K562 (cell line): Measurements from ENCODE around the gene TDRD10. TPM values are rescaled to one million over a fixed set of nuclear protein-coding genes. Genes with fewer than 3 reads are reported as not detected.

Experiments used
- ATAC-seq: fragments of 200-7000 bp; cut with Tn5 transposase; 3 replicates; pipeline ENCODE4 v1.9.1; 2020; ENCODE audit warnings: moderate library complexity
- BruUV-seq: library from RNA; stranded (reverse); fragments of 400-500 nt; replicated peaks from 2 replicates; lab custom pipeline; 2021; lab: Mats Ljungman, UMichigan
- CTCF ChIA-PET: fragments of 300-600 bp; formaldehyde crosslinking; extraction: SDS; loops from one replicate; lab custom pipeline; 2021; ENCODE audit warnings: low intra/inter-chr PET ratio; lab: Yijun Ruan, JAX
- POLR2A ChIA-PET: fragments of 300-600, 350-650 bp; sonication (Branson Sonifier 250); formaldehyde crosslinking; extraction: SDS; loops from one replicate; lab custom pipeline; 2021; ENCODE audit warnings: antibody characterized with exemption, inconsistent platforms; lab: Yijun Ruan, JAX
- DNase-seq, 4 experiments: peaks; one replicate each; pipeline versions ENCODE4 v3.0.0 to v3.0.0-alpha.2; 2011 to 2018; ENCODE audit warnings: low spot score in 3 of 4, mixed read lengths in 3 of 4; ENCODE audit errors: extremely low read depth in 1 of 4
- FAIRE-seq: peaks from 2 replicates; lab custom pipeline; 2011; peaks lifted over from hg19 to GRCh38; lab: Jason Lieb, UNC
- H2AFZ ChIP-seq: 2 replicates; pipeline ENCODE4 v1.6.0; 2011; ENCODE audit warnings: low read depth, low read length, control low read depth, inconsistent platforms
- H3K27ac ChIP-seq: fragments of 200-600 bp; 3 replicates; pipeline ENCODE4 v1.8.0; 2011; ENCODE audit warnings: low read depth, mild to moderate bottlenecking, control low read depth, inconsistent platforms, low read length, moderate library complexity, mixed read lengths; ENCODE audit errors: extremely low read depth
- H3K27me3 ChIP-seq, 2 experiments: fragments of 300-600 bp in 1 of 2; 2 replicates in 1 of 2; 3 replicates in 1 of 2; pipeline versions ENCODE4 v1.6.0 to v1.8.0; 2011; ENCODE audit warnings: inconsistent platforms in 2 of 2, low read length in 2 of 2, mild to moderate bottlenecking in 1 of 2, mixed read lengths in 1 of 2, moderate library complexity in 1 of 2; ENCODE audit not compliant: control insufficient read depth in 2 of 2, insufficient read depth in 2 of 2
- H3K36me3 ChIP-seq: fragments of 300-600 bp; 3 replicates; pipeline ENCODE4 v1.8.0; 2011; ENCODE audit warnings: mild to moderate bottlenecking, low read length, inconsistent platforms; ENCODE audit not compliant: control insufficient read depth, insufficient read depth
- H3K4me1 ChIP-seq, 2 experiments: fragments of 200-600 bp in 1 of 2; replicated peaks in 1 of 2; 2 replicates in 1 of 2; 3 replicates in 1 of 2; pipeline versions ENCODE4 v1.5.1 to v1.8.0; 2011; ENCODE audit warnings: inconsistent platforms in 2 of 2, low read length in 2 of 2, mild to moderate bottlenecking in 1 of 2, mixed read lengths in 1 of 2, moderate library complexity in 1 of 2; ENCODE audit not compliant: control insufficient read depth in 2 of 2, insufficient read depth in 2 of 2
- H3K4me2 ChIP-seq: 2 replicates; pipeline ENCODE4 v1.6.1; 2011; ENCODE audit warnings: low read length, control low read depth, inconsistent platforms, mixed read lengths; ENCODE audit not compliant: insufficient read depth
- H3K4me3 ChIP-seq: fragments of 200-600 bp; sonication (generic), shearing (Covaris generic); 2 replicates; pipeline ENCODE4 v1.5.1; 2016; ENCODE audit warnings: control low read depth, inconsistent platforms
- H3K79me2 ChIP-seq: fragments of 200-600 bp; 3 replicates; pipeline ENCODE4 v1.8.0; 2011; ENCODE audit warnings: low read length, inconsistent platforms; ENCODE audit not compliant: control insufficient read depth, insufficient read depth
- H3K9ac ChIP-seq, 2 experiments: 2 replicates each; pipeline versions ENCODE4 v1.6.0 to v1.6.1; 2011; ENCODE audit warnings: low read depth in 2 of 2, low read length in 2 of 2, control low read depth in 1 of 2, inconsistent platforms in 1 of 2, mild to moderate bottlenecking in 1 of 2, mixed read lengths in 1 of 2; ENCODE audit not compliant: insufficient read depth in 1 of 2
- H3K9me1 ChIP-seq: one replicate; pipeline ENCODE4 v1.6.0; 2011; ENCODE audit warnings: inconsistent platforms, mild to moderate bottlenecking, low read length, moderate library complexity; ENCODE audit not compliant: control insufficient read depth, insufficient read depth
- H3K9me3 ChIP-seq: replicated peaks from 2 replicates; pipeline ENCODE4 v1.5.1; 2011; ENCODE audit warnings: low read depth, low read length, inconsistent platforms; ENCODE audit not compliant: control insufficient read depth, insufficient read depth
- H4K20me1 ChIP-seq: replicated peaks from 2 replicates; pipeline ENCODE4 v1.6.1; 2011; ENCODE audit warnings: low read length, inconsistent platforms, mixed read lengths; ENCODE audit not compliant: control insufficient read depth, insufficient read depth
- ATF3 ChIP-seq, 2 experiments: fragments of 450-650 bp in 1 of 2; sonication (generic) in 1 of 2; formaldehyde crosslinking in 1 of 2; IDR thresholded peaks in 1 of 2; conservative IDR thresholded peaks in 1 of 2; 2 replicates each; pipeline versions ENCODE4 v1.6.1 to v1.8.1; 2016 to 2023; ENCODE audit warnings: mild to moderate bottlenecking in 2 of 2, moderate library complexity in 2 of 2, inconsistent platforms in 1 of 2, missing genetic modification reagents in 1 of 2
- ATF7 ChIP-seq: fragments of 450-650 bp; IDR thresholded peaks from 2 replicates; pipeline ENCODE4 v1.7.1; 2014; ENCODE audit warnings: mild to moderate bottlenecking, moderate library complexity
- RHOXF2B ChIP-seq: fragments of 250-450 bp; sonication (Bioruptor Pico); conservative IDR thresholded peaks from 2 replicates; pipeline ENCODE4 v1.5.1; 2021
- SFPQ ChIP-seq: fragments of 200-400 bp; formaldehyde crosslinking; IDR thresholded peaks from 2 replicates; pipeline ENCODE4 v1.6.1; 2017; ENCODE audit warnings: mild to moderate bottlenecking, low read depth, low read length, moderate library complexity
- WGBS: fragments of 100-300 bp; shearing (Covaris generic); methylation state at CpG from one replicate; pipeline ENCODE4 v1.1.6; 2016; ENCODE audit warnings: low coverage, mixed read lengths; ENCODE audit not compliant: insufficient coverage; ENCODE audit errors: missing lambda C conversion rate; 5-methylcytosine and 5-hydroxymethylcytosine counted together
- in situ Hi-C: fragments of 300-500 bp; cut with MboI; formaldehyde crosslinking; loops from 4 replicates; pipeline ENCODE4 v1.15.0; 2018; ENCODE audit warnings: inconsistent platforms, mixed read lengths
- intact Hi-C: fragments of 100-400 bp; cut with micrococcal nuclease; formaldehyde crosslinking; loops from 2 replicates; pipeline ENCODE4 v1.14.2; 2022
- polyA plus RNA-seq, 8 experiments: library from polyadenylated mRNA; depleted of rRNA in 4 of 8; stranded (reverse) in 5 of 8; unstranded in 3 of 8; fragments of >200 nt; fragmentation: Nextera tagmentation in 2 of 8; fragmentation: Illumina TruSeq in 1 of 8; extraction: Ambion mirVana in 2 of 8; extraction: Trizol in 1 of 8; gene quantifications; 2 replicates each; pipeline versions ENCODE4 v1.2.1 to v1.2.3, GENCODE V29; 2011 to 2014; ENCODE audit warnings: inconsistent platforms in 1 of 8, missing spikeins in 1 of 8
- total RNA-seq, 7 experiments: library from RNA; depleted of rRNA in 6 of 7; stranded (reverse); fragments of >200 nt in 6 of 7; fragmentation: Illumina TruSeq in 2 of 7; extraction: Trizol in 2 of 7; gene quantifications; 2 replicates each; pipeline versions ENCODE4 v1.2.1 to v1.2.3, GENCODE V29; 2011 to 2021; ENCODE audit warnings: low replicate concordance in 1 of 7

TDRD10 gene
- total and polyA plus RNA-seq, 9 of the 15 experiments (the other 6 are each of a cell fraction or from before 2014, with no cell fraction given) = not detected

- Histone ChIP-seq H4K20me1 (no peaks in the 10 kb centered on the region), H3K9ac (peak overlapping the region in 1 of 2 experiments; percentile 36; a peak in 1 of 4 replicates), H3K27me3 (peaks cover 27 to 56% of the 10 kb centered on the region in 2 experiments), H3K4me3 (no peak overlapping the region), H3K9me3 (no peaks in the 10 kb centered on the region), H3K9me1 (no peaks in the 10 kb centered on the region), H2AFZ (no peak overlapping the region), H3K4me2 (no peak overlapping the region), H3K27ac (no peak overlapping the region), H3K79me2 (no peaks in the 10 kb centered on the region), H3K36me3 (no peaks in the 10 kb centered on the region), H3K4me1 (no peaks in the 10 kb centered on the region)
- no peak; the same call in 2 of the 3 replicates for ATAC-seq
- ChIA-PET CTCF (no interaction called here), POLR2A (interaction anchor here (0.8 to 1.2 kb wide), 4 partner anchors 9 to 91 kb away, joined by 3 read pairs; no protein-coding TSS in a partner anchor)
- no peak for FAIRE-seq
- DNase-seq = no peak
- in situ Hi-C loops (no loop called here), intact Hi-C loops (no loop called here)
- no TSS peak for BruUV-seq
- WGBS = 0% methylated on average over 5 of the region's 5 CpGs
- TF ChIP-seq ATF7 = 0 out of 2 replicates have a peak, but pooled peaks have one; percentile 24
- TF ChIP-seq RHOXF2B (CRISPR knock-in tag) = no peak
- peak; percentile 47; the same call in 1 of the 2 replicates for TF ChIP-seq ATF3 (IDR thresholded peaks at IDR 0.05)
- TF ChIP-seq ATF3 (CRISPR knock-in tag; conservative IDR thresholded peaks at IDR 0.05) = no peak
- no peak for TF ChIP-seq SFPQ
Observed at GRCh38 chr1:154453574-154454352, 48.3 kb upstream of the TDRD10 start.
